ENCODE results near the gene PPTC7.
"Not testable (repeated sequence)": the region's sequence is repeated elsewhere in the genome, so short reads cannot be mapped to it uniquely, and the experiment has no call there.

Gene PPTC7

GRCh38 chr12:110583137-110584059 lies at the start of gene PPTC7:
TSS of gene PPTC7 (minus strand) at chr12:110583318. CDS start at chr12:110583031, 287 bp downstream.
- peak; percentile 75 for DNase-seq (ENCODE audit: insufficient read length, low spot score)
- FAIRE-seq: peak; percentile 96

GRCh38 chr12:110627500-110628195 lies 44.5 kb upstream of the PPTC7 start:
- no peak for DNase-seq (ENCODE audit: insufficient read length, low spot score)
- peak; percentile 66 for FAIRE-seq

DNA sequence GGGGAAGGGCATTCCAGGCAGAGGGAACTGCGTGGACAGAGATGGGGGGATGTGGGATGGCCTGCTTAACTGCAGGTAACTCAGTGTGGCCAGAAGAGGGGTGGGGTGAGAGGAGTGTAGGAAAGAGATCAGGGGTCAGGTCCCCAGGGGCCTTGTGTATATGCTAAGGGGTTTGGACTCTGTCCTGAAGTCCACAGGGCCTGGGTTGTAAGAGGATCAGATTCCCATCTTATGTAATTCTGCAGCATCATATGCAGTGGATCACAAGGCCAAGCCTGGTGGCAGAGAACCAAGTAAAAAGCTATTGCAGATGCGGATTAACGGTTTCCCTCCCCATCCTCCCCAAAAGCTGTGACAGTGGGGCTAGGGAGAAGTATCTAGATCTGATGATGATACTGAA lies 39.5 kb upstream of the PPTC7 start:
- DNase-seq (ENCODE audit: insufficient read length, low spot score): no peak
- FAIRE-seq: no peak

DNA sequence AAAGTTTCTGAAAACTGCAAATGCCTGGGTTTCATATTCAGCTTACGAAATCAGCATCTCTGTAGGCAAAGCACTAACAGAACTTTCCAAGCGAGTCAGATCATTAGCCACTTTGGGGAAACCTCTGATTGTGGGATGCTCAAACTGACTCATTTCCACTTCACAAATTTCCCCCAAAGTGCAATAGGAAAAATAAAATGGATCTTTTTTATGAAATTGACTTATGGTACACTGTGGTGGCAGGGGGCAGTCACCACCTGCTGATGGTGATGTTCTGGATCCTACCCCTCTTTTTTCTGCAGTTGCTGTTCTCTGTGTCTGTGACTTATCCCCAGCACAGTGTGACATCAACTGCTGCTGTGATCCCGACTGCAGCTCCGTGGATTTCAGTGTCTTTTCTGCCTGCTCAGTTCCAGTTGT lies 36.4 kb upstream of the PPTC7 start:
- DNase-seq (ENCODE audit: insufficient read length, low spot score) (no peak), FAIRE-seq (peak; percentile 96)

DNA sequence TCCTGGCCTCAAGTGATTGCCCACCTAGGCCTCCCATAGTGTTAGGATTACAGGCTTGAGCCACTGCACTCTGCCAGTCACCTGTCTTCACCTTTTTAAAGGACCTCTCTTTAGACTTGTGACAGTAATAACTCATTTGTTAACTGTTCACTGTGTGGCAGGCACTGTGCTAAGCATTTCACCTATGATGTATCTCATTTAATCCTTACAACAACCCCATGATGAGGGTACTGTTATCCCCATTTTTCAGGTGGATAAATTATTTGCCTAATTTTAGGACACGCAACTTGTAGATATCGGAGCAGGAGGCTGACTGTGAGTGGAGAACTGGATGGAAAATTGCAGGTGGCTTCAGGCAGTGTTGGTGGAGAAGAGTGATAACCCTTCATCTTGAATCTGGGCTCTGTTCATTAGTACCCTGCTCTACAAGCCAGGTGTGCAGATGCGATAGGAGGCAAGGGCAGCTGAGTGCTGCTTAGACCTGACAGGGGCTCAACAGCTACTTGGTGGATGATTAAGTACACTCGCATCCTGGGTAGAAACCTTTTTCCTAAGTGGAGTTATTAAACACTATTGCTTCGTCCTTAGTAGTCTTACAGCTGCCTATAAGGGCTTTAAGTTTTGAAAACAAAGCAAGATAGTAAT lies 33.5 kb upstream of the PPTC7 start:
- no peak for DNase-seq (ENCODE audit: insufficient read length, low spot score)
- no peak for FAIRE-seq

- no peak for DNase-seq (ENCODE audit: insufficient read length, low spot score)
- FAIRE-seq: no peak
Observed at GRCh38 chr12:110615171-110615570, 32.1 kb upstream of the PPTC7 start.

DNA sequence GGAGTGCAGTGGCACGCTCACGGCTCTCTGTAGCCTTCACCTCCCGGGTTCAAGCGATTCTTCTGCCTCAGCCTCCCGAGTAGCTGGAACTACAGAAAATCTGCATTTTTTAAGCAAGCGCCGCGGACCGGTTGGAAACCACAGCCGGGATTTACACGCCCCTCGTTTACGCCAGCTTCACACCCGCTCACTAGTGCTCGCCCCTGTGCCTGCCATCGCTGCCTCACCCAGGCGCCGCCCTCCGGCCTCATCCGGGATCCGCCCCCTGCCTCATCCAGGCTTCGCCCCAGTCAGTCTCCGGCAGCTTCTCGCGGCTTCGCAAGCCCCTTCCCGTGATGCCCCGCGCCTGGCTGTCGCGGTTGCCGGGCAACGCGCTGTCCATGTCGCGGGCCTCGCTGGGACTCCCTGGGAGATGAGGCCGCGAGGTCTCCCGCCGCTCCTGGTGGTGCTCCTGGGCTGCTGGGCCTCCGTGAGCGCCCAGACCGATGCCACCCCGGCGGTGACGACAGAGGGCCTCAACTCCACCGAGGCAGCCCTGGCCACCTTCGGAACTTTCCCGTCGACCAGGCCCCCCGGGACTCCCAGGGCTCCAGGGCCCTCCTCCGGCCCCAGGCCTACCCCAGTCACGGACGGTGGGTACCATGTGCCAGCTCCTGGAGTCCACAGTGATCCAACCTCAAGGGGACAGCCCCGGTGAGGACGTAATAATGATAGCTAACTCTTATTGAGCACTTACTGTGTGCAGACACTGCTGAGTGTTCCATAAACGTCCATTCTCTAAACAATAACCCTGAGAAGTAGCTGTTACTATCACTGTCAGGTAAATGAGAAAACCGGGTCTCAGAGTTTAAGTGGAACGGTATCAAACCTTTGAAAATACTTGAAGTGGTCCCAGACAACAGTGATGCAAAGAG lies 30.9 kb upstream of the PPTC7 start, which contains the start of gene TCTN1:
TCTN1 (plus strand) TSS at position 359 of the 914 bp plus-strand sequence; CDS start at position 413, 54 bp downstream.
- DNase-seq (ENCODE audit: insufficient read length, low spot score) (peak; percentile 85), FAIRE-seq (peak; percentile 96)

DNA sequence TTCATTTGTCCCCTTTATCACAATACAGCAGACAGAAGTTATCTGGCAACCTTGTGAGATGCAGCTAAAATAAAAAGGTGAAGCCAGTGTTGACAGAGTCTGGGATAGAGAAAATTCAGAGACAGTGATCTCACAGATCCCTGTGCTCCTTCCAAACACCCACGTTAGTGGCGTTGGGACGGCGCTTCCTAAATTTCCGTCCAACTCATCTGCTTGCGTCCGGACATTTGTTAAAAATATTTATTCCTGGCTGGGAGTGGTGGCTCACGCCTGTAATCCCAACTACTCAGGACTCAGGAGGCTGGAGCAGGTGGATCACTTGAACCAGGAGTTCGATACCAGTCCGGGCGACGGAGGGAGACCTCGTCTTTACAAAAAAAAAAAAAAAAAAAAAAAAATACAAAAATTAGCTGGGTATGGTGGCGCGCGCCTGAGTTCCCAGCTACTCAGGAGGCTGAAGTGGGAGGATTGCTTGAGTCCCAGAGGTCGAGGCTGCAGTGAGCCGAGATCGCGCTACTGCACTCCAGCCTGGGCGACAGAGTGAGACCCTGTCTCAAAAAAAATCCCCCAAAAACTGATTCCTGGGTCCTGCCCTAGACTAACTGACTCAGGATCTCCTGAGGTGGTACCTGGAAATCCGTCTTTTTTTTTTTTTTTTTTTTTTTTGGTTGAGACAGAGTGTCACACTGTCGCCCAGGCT lies 30.1 kb upstream of the PPTC7 start:
- DNase-seq (ENCODE audit: insufficient read length, low spot score) (no peak), FAIRE-seq (no peak)

- DNase-seq (ENCODE audit: insufficient read length, low spot score) (no peak), FAIRE-seq (no peak)
Observed at GRCh38 chr12:110606253-110606611, 23.1 kb upstream of the PPTC7 start.

- not testable (repeated sequence) for DNase-seq (ENCODE audit: insufficient read length, low spot score)
- FAIRE-seq: peak; percentile 97
Observed at GRCh38 chr12:110602085-110602814, 19.1 kb upstream of the PPTC7 start.

- FAIRE-seq: peak; percentile 80
Observed at GRCh38 chr12:110600254-110600653, 17.1 kb upstream of the PPTC7 start.

DNA sequence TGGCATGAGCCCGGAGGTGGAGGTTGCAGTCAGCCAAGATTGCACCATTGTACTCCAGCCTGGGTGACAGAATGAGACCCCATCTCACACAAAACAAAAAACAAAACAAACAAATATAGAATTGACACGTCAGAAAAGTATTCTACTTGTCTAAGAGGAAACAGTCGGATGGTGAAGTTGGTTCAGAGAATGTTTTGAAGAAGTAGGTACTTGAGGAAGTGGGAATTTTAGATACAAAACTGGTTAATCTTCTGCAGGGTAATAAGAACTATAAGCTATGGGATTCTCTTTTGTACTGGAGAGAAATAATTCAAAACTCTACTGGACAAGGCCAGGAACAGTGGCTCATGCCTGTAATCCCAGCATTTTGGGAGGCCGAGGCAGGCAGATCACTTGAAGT lies 16.2 kb upstream of the PPTC7 start:
- DNase-seq (ENCODE audit: insufficient read length, low spot score): no peak
- no peak for FAIRE-seq

More at GRCh38 chr12:110600254-110600653, 17.1 kb upstream of the PPTC7 start:
- no peak for DNase-seq (ENCODE audit: insufficient read length, low spot score)

DNA sequence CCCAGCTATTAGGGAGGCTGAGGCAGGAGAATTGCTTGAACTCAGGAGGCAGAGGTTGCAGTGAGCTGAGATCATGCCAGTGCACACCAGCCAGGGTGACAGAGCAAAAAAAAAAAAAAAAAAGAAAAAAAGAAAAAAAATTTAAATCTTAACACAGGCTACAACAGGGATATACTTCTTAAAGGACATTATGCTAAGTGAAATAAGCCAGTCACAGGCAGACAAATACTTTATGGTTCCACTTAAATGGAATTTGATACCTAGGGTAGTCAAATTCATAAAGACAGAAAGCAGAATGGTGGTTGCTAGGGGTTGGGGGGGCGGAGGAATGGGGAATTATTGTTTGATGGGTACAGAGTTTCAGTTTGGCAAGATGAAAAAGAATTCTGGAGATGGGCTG lies 14.8 kb upstream of the PPTC7 start:
- DNase-seq (ENCODE audit: insufficient read length, low spot score) (no peak), FAIRE-seq (no peak)

- DNase-seq (ENCODE audit: insufficient read length, low spot score); FAIRE-seq: not testable (repeated sequence)
Observed at GRCh38 chr12:110592919-110593318, 9.8 kb upstream of the PPTC7 start.

GRCh38 chr12:110592078-110592477 lies 9.0 kb upstream of the PPTC7 start:
- FAIRE-seq: no peak
- DNase-seq (ENCODE audit: insufficient read length, low spot score): no peak

GRCh38 chr12:110591451-110592051 lies 8.4 kb upstream of the PPTC7 start:
- FAIRE-seq: peak; percentile 72
- no peak for DNase-seq (ENCODE audit: insufficient read length, low spot score)

DNA sequence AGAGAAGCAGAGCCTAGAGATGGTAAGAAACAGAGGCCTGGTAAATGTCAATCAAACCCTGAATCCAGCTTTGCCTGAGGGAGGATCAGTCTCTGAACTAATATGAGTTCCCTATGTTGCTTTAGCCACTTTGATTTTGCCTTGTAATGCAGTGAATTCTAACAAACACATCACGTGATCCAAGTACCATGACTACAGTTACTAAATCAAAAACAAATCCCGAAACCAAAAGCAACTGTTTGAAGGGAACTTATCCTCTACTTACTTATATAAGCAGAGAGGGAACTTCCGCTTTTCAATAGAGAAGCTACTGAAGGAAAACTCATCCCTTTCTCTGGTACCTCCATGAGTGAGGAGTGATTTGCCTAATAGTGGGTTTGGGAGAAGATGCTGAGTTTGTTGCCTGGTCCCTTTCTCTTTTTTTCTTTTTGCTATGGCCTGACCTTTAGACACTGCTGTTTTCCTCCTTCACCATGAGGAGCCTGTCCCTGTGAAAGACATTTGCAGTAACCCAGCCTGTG lies 7.7 kb upstream of the PPTC7 start:
- DNase-seq (ENCODE audit: insufficient read length, low spot score): peak; percentile 44
- FAIRE-seq: peak; percentile 92

GRCh38 chr12:110590059-110590458 lies 6.9 kb upstream of the PPTC7 start:
- DNase-seq (ENCODE audit: insufficient read length, low spot score) (no peak), FAIRE-seq (no peak)
